Cardiac septum (tissue), 1 donor: ENCODE measurements around the gene OR2D3. TPM values are rescaled to one million over a fixed set of nuclear protein-coding genes. Genes with fewer than 3 reads are reported as not detected.
"Not testable (repeated sequence)": the region's sequence is repeated elsewhere in the genome, so short reads cannot be mapped to it uniquely, and the experiment has no call there.

ENCODE experiments used
- DNase-seq: peaks from one replicate; pipeline ENCODE4 v3.0.0-alpha.2; 2020; ENCODE audit warnings: low spot score
- intact Hi-C: fragments of 100-400 bp; cut with DNase I; formaldehyde crosslinking; loops from one replicate; pipeline ENCODE4 v1.14.0; 2022
- total RNA-seq: library from RNA; stranded (reverse); fragmentation: NEBNext Ultra II Directional; extraction: Animal tissue kit (Norgen Biotek cat#: 25700); gene quantifications from one replicate; pipeline ENCODE4 v1.2.1, GENCODE V29; 2021
- donor health status: DM: no; HTN: no; CAD: no.

Gene OR2D3
- total RNA-seq, 1 donor from 2014 or later = not detected

DNA sequence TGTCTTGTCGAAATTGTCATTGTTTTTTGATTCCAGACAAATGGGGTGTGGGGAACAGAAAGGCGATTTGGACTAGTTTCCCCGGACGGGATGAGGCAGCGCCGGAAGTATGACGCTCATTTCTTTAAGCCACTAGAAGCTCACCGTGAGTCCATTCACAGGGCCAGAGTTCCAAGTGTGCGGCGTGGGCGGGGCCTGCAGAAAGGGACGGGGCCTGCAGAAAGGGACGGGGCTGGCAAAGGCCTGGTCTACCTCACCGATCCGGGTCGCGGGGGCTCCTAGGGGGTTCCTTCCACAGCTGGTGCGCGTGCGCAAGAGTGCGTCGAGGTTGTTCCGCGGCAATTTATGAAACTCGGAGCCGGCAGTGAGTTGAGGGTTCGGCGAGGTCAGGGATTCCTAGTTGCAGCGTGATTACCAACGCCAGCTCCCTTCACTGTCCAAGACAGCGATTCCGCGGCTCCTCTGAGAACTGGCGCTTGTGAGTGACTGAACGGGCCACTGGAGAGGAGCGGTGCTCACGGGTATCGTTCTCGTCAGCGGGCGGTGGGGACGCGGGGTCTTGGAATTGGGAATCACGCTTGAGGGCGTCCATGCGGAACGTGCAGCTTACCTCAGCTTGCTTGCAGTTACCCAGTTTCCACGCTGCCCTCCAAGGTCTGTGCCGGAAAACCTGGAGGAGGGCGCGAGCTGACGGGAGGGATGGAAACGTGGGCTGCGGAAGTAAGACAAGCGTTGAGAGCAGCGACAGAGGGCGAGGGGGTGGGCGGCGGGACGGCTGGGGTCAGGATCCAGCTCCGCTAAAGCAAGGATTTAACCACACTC, 5.6 kb downstream of the OR2D3 start, which contains the start of gene ZNF215:
ZNF215 (plus strand) TSS at position 219 of the 822 bp plus-strand sequence. CDS start 5,847 bp downstream, outside the sequence.
- intact Hi-C loops = no loop called here
- peak; percentile 76 for DNase-seq

DNA sequence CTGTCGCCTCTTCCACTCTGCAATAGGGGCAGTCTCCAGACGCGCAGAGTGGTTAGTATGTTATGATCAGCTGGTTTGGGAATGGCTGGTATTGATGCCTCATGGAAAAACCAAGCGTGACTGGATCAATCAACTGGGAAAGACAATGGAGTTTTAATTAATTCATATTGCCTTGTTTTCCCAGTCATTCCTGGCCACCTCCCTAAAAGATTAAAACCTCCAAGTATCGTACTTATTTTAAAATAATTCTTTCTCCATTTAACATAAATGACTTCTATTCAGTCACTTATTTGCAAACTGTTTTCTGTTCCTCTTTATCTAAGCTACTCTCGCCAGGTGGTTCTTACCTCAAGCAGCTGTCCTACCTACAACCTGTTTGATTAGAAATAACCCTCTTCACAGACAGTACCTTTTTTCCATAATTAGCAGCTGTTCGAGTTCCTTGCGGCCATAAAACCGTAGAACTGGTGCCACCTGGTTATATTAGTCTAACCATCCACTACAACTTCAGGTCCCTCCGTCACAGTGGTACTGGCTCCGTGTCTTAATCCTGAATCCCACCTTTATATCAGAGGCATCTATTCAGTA, 6.3 kb downstream of the OR2D3 start:
- intact Hi-C loops = no loop called here
- no peak for DNase-seq

DNA sequence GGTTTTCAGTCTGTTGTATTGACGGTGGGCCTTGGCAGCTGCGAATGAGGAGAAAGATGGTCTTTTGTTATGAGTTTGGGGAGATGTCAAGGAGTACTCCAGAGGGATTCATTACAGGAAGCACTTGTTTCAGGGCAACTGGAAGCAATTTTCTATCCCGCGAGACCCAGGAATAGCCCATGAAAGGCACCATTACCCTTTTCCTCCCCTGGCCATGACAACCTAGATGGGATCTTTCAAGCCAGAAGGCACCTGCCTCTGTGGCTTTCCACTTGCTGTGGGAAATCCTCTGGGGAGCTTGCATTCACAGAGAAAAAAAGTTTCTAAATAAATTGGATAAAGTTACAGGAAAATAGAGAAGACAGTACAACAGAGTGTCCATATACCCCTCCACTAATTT, 8.1 kb downstream of the OR2D3 start:
- intact Hi-C loops = no loop called here
- no peak for DNase-seq

DNA sequence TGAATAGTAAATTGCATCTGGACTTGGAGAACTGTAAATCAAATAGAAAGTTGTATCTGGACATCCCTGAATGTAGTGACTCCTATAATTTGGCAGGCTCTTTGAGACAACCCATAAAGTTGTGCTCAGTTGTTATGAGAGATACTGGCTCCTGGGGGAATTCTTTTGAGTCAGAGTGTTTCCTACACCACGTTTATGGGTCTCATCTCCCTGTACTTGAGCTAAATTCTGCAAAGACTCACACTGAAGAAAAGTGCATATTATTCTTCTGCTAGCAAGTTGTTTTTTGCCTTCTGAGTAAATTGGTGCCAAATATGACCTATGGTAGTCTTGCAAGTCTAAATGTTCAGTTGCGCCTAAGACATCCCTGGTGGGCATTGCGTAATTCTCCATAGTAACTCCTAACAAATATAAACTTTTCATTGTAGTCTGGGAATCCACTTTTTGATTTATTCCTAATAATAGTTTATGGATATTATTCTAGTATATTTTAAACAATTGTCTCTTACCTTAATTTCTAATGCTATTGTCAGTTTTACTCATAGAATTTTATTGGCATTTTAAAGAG, 10.4 kb downstream of the OR2D3 start:
- intact Hi-C loops = no loop called here
- no peak for DNase-seq

DNA sequence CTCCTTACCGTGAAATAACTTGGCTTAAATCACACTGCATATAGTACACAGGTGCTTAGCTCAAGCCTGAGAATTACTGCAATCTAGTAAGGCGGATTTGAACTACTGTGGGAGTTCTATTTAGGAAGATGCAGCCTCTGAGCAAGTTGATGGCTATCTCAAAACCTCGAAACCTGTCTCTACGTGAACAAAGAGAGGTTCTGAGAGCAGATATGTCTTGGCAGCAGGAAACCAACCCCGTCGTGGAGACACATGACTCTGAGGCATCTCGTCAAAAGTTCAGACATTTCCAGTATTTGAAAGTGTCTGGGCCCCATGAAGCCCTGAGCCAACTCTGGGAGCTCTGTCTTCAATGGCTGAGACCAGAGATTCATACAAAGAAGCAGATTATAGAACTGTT, 11.3 kb downstream of the OR2D3 start:
- intact Hi-C loops = no loop called here
- no peak for DNase-seq

DNA sequence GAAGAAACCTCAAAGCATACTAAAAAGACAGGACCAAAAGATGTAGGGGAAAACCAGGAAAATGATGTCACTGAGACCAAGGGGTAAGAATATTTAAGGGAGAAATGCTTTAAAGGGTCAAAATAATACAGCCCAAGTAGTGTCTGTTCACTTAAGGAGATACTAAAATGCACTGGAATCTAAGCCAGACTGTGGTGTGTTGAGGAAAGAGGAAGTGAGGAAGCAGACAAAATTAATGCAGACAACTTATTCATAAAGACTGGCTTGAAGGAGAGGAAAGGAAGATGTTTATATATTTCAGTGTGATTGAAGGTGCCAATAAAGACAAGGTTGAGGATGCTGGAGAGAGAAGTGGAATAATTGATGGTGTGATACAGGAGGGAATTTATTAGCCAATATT, 21.2 kb downstream of the OR2D3 start:
- intact Hi-C loops = no loop called here

DNA sequence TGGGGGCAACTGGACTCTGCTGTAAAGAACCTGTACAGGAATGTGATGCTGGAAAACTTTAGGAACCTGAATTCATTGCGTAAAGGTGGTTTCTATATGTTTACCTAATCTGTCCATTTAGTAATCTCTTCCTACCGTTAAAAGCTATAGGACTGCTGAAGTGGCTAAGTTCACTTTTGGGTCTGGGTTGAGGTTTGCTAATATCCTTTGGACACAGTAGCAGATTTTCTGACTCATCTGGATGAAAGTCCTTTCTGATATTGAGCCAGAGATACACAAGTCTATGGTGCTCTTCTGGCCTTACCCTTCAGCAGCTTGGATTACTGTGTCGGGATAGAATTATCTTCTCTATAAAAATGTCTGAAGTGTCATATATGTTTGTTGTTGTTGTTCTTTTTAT, 22.3 kb downstream of the OR2D3 start:
- intact Hi-C loops = no loop called here
- no peak for DNase-seq

More for the DNA sequence above, 21.2 kb downstream of the OR2D3 start:
- DNase-seq = no peak

DNA sequence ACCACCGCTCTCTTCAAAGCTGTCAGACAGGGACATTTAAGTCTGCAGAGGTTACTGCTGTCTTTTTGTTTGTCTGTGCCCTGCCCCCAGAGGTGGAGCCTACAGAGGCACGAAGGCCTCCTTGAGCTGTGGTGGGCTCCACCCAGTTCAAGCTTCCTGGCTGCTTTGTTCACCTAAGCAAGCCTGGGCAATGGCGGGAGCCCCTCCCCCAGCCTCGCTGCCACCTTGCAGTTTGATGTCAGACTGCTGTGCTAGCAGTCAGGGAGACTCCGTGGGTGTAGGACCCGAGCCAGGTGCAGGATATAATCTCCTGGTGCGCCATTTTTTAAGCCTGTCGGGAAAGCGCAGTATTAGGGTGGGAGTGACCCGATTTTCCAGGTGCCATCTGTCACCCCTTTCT, 33.4 kb downstream of the OR2D3 start:
- intact Hi-C loops, DNase-seq: not testable (repeated sequence)

DNA sequence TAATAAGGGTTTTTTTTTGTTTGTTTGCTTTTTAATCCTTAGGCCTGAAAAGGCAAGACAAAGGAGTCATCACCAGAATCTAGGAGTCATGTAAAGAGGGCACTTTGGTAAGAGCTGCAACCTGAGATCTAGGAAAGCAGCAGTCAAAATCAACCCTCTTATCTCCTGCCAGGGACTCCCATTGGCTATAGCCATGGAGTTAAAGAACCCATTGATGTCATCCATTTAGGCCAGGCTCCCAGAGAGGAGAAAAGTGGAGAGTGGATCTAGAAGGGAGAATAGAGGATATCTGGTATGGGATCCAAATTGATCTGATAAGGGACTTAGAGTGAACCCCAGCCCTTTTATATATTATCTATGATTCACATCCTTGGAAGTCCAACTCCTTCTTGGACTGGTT, 41.3 kb downstream of the OR2D3 start:
- no peak for DNase-seq
- intact Hi-C loops = no loop called here

DNA sequence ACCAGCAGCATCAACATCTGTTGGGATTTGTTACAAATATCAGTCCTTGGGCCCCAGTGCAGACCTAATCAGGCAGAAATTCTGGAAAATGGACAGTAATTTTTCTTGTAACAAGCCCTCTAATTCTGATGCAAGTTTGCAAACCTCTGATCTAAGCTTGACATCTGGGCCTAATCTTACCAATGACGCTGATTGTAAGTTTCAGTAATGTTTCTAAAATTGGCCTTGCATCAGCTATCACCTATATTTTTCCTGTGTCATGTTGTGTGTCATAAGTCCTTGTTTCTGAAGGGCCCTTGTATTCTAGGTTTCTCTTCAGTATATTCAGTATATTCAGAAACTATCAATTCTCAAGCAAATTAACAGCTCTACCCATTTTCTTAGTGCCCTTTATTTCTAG, 41.9 kb downstream of the OR2D3 start:
- no peak for DNase-seq
- intact Hi-C loops = no loop called here

DNA sequence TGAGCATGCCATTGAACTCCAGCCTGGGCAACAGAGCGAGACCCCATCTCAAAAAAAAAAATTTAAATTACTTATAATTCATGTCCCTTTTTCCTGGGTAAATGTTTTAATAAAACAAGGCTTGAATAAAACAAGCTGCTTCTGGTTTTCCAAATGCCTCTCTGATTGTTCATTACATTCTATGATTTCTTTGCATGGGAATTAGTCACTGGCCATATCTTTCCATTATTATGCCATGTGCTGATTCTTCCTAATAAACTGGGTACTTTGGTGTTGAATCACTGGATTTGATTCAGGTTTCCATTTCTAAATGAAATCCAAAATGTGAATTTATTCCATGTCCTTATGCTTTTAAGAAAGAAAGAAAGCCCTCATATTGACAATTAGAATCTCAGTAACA, 48.0 kb downstream of the OR2D3 start:
- DNase-seq = no peak
- intact Hi-C loops = no loop called here

DNA sequence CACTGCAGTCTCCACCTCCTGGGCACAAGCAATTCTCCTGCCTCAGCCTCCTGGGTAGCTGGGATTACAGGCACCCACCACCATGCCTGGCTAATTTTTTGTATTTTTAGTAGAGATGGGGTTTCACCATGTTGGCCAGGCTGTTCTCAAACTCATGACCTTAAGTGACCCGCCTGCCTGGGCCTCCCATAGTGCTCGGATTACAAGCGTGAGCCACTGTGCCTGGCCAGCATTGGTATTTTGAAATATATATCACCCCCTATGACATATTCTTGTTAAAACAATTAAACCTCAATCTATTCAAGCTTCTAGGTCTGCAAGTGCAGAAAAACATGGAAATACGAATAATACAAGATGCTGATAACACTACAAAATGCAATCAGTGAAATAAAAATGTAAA, 49.1 kb downstream of the OR2D3 start:
- intact Hi-C loops, DNase-seq: not testable (repeated sequence)

Other genes with a start within 250 kb of the OR2D3 start
- 39.5 TPM for gene MRPL17, start 237.7 kb upstream of the OR2D3 start, total RNA-seq
- not detected for gene OR2AG2, start 149.0 kb upstream of the OR2D3 start, total RNA-seq
- gene OR2AG1, start 138.0 kb upstream of the OR2D3 start, total RNA-seq = not detected
- gene OR6A2, start 121.3 kb upstream of the OR2D3 start, total RNA-seq = not detected
- gene OR10A5, start 75.3 kb upstream of the OR2D3 start, total RNA-seq = not detected
- gene OR10A2, start 57.9 kb upstream of the OR2D3 start, total RNA-seq = not detected
- gene OR10A4, start 44.4 kb upstream of the OR2D3 start, total RNA-seq = not detected
- not detected for gene OR2D2, start 28.5 kb upstream of the OR2D3 start, total RNA-seq
- gene ZNF215, start 5.4 kb downstream of the OR2D3 start, total RNA-seq = 0.24 TPM
- gene ZNF214, start 99.3 kb downstream of the OR2D3 start, total RNA-seq = 0.67 TPM
- not detected for gene NLRP14, start 99.5 kb downstream of the OR2D3 start, total RNA-seq
- gene RBMXL2, start 168.0 kb downstream of the OR2D3 start, total RNA-seq = not detected